Liver (tissue), 9 donors: ENCODE measurements around the gene KRT32. TPM values are rescaled to one million over a fixed set of nuclear protein-coding genes. Genes with fewer than 3 reads are reported as not detected.

Experiments
- DNase-seq: peaks from one replicate; pipeline ENCODE4 v3.0.0-alpha.2; 2017; ENCODE audit warnings: low spot score
- H3K27ac ChIP-seq, 2 donors: one replicate each; pipeline ENCODE4 v1.7.0; 2013; ENCODE audit warnings: inconsistent platforms in 2 of 2, low read length in 2 of 2, control low read depth in 1 of 2, low read depth in 1 of 2, mild to moderate bottlenecking in 1 of 2
- H3K27me3 ChIP-seq, 4 donors: one replicate each; pipeline versions ENCODE4 v1.6.1 to v1.7.0; 2013; ENCODE audit warnings: low read length in 3 of 4, inconsistent platforms in 1 of 4, mild to moderate bottlenecking in 1 of 4, moderate library complexity in 1 of 4; ENCODE audit not compliant: control insufficient read depth in 4 of 4, insufficient read depth in 4 of 4
- H3K36me3 ChIP-seq, 4 donors: one replicate each; pipeline versions ENCODE4 v1.6.1 to v1.7.0; 2013; ENCODE audit warnings: low read length in 3 of 4, mild to moderate bottlenecking in 3 of 4, low read depth in 1 of 4, moderate library complexity in 1 of 4; ENCODE audit not compliant: control insufficient read depth in 4 of 4, insufficient read depth in 3 of 4
- H3K4me1 ChIP-seq, 4 donors: one replicate each; pipeline versions ENCODE4 v1.6.1 to v1.7.0; 2013; ENCODE audit warnings: low read length in 3 of 4, mild to moderate bottlenecking in 3 of 4, moderate library complexity in 1 of 4; ENCODE audit not compliant: control insufficient read depth in 4 of 4, insufficient read depth in 4 of 4
- H3K4me3 ChIP-seq, 3 donors: one replicate each; pipeline versions ENCODE4 v1.6.1 to v1.7.0; 2013; ENCODE audit warnings: low read length in 3 of 3, control low read depth in 1 of 3, low read depth in 1 of 3, mild to moderate bottlenecking in 1 of 3
- H3K9ac ChIP-seq, 2 donors: one replicate each; pipeline ENCODE4 v1.7.0; 2013; ENCODE audit warnings: low read length in 2 of 2, mild to moderate bottlenecking in 2 of 2, moderate library complexity in 2 of 2, control low read depth in 1 of 2, low read depth in 1 of 2
- H3K9me3 ChIP-seq, 4 donors: one replicate each; pipeline versions ENCODE4 v1.6.1 to v1.7.0; 2013; ENCODE audit warnings: low read length in 3 of 4; ENCODE audit not compliant: control insufficient read depth in 4 of 4
- ATF3 ChIP-seq: IDR thresholded peaks from 2 replicates; pipeline ENCODE4 v1.6.1; 2016; ENCODE audit warnings: antibody characterized with exemption
- EGR1 ChIP-seq, 2 donors: IDR thresholded peaks; 2 replicates each; pipeline ENCODE4 v1.6.1; 2016 to 2018; ENCODE audit warnings: antibody characterized with exemption in 2 of 2, low read depth in 2 of 2
- FOXA1 ChIP-seq: IDR thresholded peaks from 2 replicates; pipeline ENCODE4 v1.6.1; 2016; ENCODE audit warnings: antibody characterized with exemption
- FOXA2 ChIP-seq: IDR thresholded peaks from 2 replicates; pipeline ENCODE4 v1.6.1; 2016; ENCODE audit warnings: antibody characterized with exemption
- GABPA ChIP-seq, 2 donors: IDR thresholded peaks in 1 of 2; conservative IDR thresholded peaks in 1 of 2; 2 replicates each; pipeline ENCODE4 v1.6.1; 2016; ENCODE audit warnings: antibody characterized with exemption in 2 of 2, mild to moderate bottlenecking in 1 of 2, moderate library complexity in 1 of 2
- HNF4A ChIP-seq, 2 donors: conservative IDR thresholded peaks; 2 replicates each; pipeline ENCODE4 v1.6.1; 2016; ENCODE audit warnings: antibody characterized with exemption in 2 of 2, mild to moderate bottlenecking in 2 of 2
- JUND ChIP-seq, 2 donors: IDR thresholded peaks; 2 replicates each; pipeline ENCODE4 v1.6.1; 2016; ENCODE audit warnings: antibody characterized with exemption in 2 of 2
- NR2F2 ChIP-seq: IDR thresholded peaks from 2 replicates; pipeline ENCODE4 v1.6.1; 2016; ENCODE audit warnings: antibody characterized with exemption
- RAD21 ChIP-seq, 2 donors: IDR thresholded peaks; 2 replicates each; pipeline ENCODE4 v1.6.1; 2016; ENCODE audit warnings: antibody characterized with exemption in 2 of 2, mild to moderate bottlenecking in 2 of 2
- REST ChIP-seq: IDR thresholded peaks from 2 replicates; pipeline ENCODE4 v1.6.1; 2016; ENCODE audit warnings: antibody characterized with exemption, mild to moderate bottlenecking
- RXRA ChIP-seq, 2 donors: IDR thresholded peaks; 2 replicates each; pipeline ENCODE4 v1.6.1; 2017 to 2018; ENCODE audit warnings: antibody characterized with exemption in 2 of 2, mild to moderate bottlenecking in 1 of 2
- SP1 ChIP-seq: IDR thresholded peaks from 2 replicates; pipeline ENCODE4 v1.6.1; 2018; ENCODE audit warnings: antibody characterized with exemption, mild to moderate bottlenecking
- TAF1 ChIP-seq: conservative IDR thresholded peaks from 2 replicates; pipeline ENCODE4 v1.6.1; 2016; ENCODE audit warnings: antibody characterized with exemption, mild to moderate bottlenecking
- YY1 ChIP-seq: IDR thresholded peaks from 2 replicates; pipeline ENCODE4 v1.6.1; 2016; ENCODE audit warnings: antibody characterized with exemption, mild to moderate bottlenecking
- ZBTB33 ChIP-seq: IDR thresholded peaks from 2 replicates; pipeline ENCODE4 v1.6.1; 2016; ENCODE audit warnings: antibody characterized with exemption
- WGBS: extraction: QIAGEN DNeasy Blood & Tissue Kit; methylation state at CpG from one replicate; pipeline ENCODE4 v1.1.7; 2013; 5-methylcytosine and 5-hydroxymethylcytosine counted together
- polyA plus RNA-seq, 2 donors: library from polyadenylated mRNA; stranded (reverse) in 1 of 2; unstranded in 1 of 2; fragments of 200-250 nt in 1 of 2; fragments of >200 nt in 1 of 2; fragmentation: Nextera tagmentation in 1 of 2; extraction: Ambion mirVana in 1 of 2; gene quantifications; one replicate each; pipeline versions ENCODE4 v1.2.1 to v1.2.3, GENCODE V29; 2013 to 2015
- total RNA-seq, 2 donors: library from RNA; depleted of rRNA; stranded (reverse); fragments of >200 nt; gene quantifications; one replicate each; pipeline ENCODE4 v1.2.3, GENCODE V29; 2014
- TF ChIP-seq, protein P1 (sequence below): IDR thresholded peaks from 2 replicates; pipeline ENCODE4 v1.6.1; 2016; ENCODE audit warnings: antibody characterized with exemption
- TF ChIP-seq, protein P2 (sequence below): fragments of 150-350 bp; IDR thresholded peaks from 2 replicates; pipeline ENCODE4 v1.5.1; 2017; ENCODE audit warnings: improper control_type of control experiment, low read depth, low read length; ENCODE audit not compliant: missing input control
- donor health status: healthy.
- donor health status: healthy.
- donor health status: healthy.
- donor health status: healthy.
- donor health status: healthy.

Gene KRT32
- total and polyA plus RNA-seq, 4 donors, result not detected

- H3K9me3 ChIP-seq, result no peaks in the 10 kb centered on the region
- no peak overlapping the region for H3K27ac ChIP-seq
- no peaks in the 10 kb centered on the region for H3K36me3 ChIP-seq
- 85% methylated on average over 8 of the region's 8 CpGs for WGBS
- DNase-seq, result no peak
- TF ChIP-seq ZBTB33 (no peak), REST (no peak), RXRA (IDR thresholded peaks at IDR 0.05) (no peak), EGR1 (IDR thresholded peaks at IDR 0.05; ENCODE audit: low read depth in 2 of 2) (no peak), NR2F2 (no peak), FOXA2 (no peak), HNF4A (conservative IDR thresholded peaks at IDR 0.05) (no peak), RAD21 (IDR thresholded peaks at IDR 0.05) (no peak), GABPA (IDR thresholded peaks at IDR 0.05 in 1 of 2, conservative IDR thresholded peaks at IDR 0.05 in 1 of 2) (no peak), JUND (IDR thresholded peaks at IDR 0.05) (no peak), ATF3 (no peak), FOXA1 (no peak), TAF1 (no peak), YY1 (no peak), SP1 (no peak)
- TF ChIP-seq, protein P1, sequence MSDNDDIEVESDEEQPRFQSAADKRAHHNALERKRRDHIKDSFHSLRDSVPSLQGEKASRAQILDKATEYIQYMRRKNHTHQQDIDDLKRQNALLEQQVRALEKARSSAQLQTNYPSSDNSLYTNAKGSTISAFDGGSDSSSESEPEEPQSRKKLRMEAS, result no peak
- TF ChIP-seq, protein P2, sequence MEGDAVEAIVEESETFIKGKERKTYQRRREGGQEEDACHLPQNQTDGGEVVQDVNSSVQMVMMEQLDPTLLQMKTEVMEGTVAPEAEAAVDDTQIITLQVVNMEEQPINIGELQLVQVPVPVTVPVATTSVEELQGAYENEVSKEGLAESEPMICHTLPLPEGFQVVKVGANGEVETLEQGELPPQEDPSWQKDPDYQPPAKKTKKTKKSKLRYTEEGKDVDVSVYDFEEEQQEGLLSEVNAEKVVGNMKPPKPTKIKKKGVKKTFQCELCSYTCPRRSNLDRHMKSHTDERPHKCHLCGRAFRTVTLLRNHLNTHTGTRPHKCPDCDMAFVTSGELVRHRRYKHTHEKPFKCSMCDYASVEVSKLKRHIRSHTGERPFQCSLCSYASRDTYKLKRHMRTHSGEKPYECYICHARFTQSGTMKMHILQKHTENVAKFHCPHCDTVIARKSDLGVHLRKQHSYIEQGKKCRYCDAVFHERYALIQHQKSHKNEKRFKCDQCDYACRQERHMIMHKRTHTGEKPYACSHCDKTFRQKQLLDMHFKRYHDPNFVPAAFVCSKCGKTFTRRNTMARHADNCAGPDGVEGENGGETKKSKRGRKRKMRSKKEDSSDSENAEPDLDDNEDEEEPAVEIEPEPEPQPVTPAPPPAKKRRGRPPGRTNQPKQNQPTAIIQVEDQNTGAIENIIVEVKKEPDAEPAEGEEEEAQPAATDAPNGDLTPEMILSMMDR, result no peak
- no peaks in the 10 kb centered on the region for H3K4me1 ChIP-seq
- no peak overlapping the region for H3K9ac ChIP-seq
- no peaks in the 10 kb centered on the region for H3K27me3 ChIP-seq
- H3K4me3 ChIP-seq, result no peak overlapping the region
Observed at GRCh38 chr17:41463746-41464145, 3.4 kb downstream of the KRT32 start.

DNA sequence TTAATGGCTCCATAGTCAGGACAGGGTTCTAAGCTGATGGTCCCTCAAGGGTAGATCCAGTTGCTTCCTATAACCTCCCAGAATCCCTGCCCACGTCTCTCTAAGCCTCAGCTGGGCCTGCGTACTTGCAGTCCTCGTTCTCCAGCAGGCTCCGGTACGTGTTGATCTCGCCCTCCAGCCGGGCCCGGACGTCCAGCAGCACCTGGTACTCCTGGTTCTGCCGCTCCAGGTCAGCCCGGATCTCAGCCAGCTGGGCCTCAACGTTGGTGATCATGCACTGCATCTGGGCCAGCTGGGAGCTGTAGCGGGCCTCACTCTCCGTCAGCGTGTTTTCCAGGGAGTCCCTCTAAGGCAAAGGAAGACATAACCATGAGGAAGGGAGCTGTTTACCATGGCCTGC is 4.5 kb downstream of the KRT32 start:
- H3K4me1 ChIP-seq, result no peaks in the 10 kb centered on the region
- DNase-seq, result no peak
- no peak overlapping the region for H3K9ac ChIP-seq
- H3K27ac ChIP-seq, result no peak overlapping the region
- H3K36me3 ChIP-seq, result no peaks in the 10 kb centered on the region
- H3K4me3 ChIP-seq, result no peak overlapping the region
- WGBS, result 84% methylated on average over 15 of the region's 15 CpGs
- TF ChIP-seq, protein P1, result no peak
- TF ChIP-seq, protein P2, result no peak
- no peaks in the 10 kb centered on the region for H3K9me3 ChIP-seq
- no peaks in the 10 kb centered on the region for H3K27me3 ChIP-seq
